Stomach (tissue), 9 donors: ENCODE results near the gene ZNF512. TPM values are rescaled to one million over a fixed set of nuclear protein-coding genes. Genes with fewer than 3 reads are reported as not detected.
"Not testable (repeated sequence)": the region's sequence is repeated elsewhere in the genome, so short reads cannot be mapped to it uniquely, and the experiment has no call there.

Source experiments
- DNase-seq, 2 donors: peaks; one replicate each; pipeline versions ENCODE4 v3.0.0 to v3.0.0-alpha.2; 2013 to 2019
- H3K27ac ChIP-seq, 5 donors: fragments of 200-600 bp in 4 of 5; sonication (generic) in 4 of 5; one replicate each; pipeline ENCODE4 v1.5.1; 2013 to 2019; ENCODE audit warnings: mild to moderate bottlenecking in 1 of 5, moderate library complexity in 1 of 5
- H3K27me3 ChIP-seq, 3 donors: fragments of 200-600 bp; sonication (generic); one replicate each; pipeline ENCODE4 v1.5.1; 2017 to 2019; ENCODE audit warnings: mixed run types in 1 of 3
- H3K36me3 ChIP-seq, 4 donors: fragments of 200-600 bp; sonication (generic); 1 replicate in 3 of 4; 2 replicates in 1 of 4; pipeline ENCODE4 v1.5.1; 2016 to 2019
- H3K4me1 ChIP-seq, 4 donors: fragments of 200-600 bp; sonication (generic); one replicate each; pipeline ENCODE4 v1.5.1; 2016 to 2019
- H3K4me3 ChIP-seq, 4 donors: fragments of 200-600 bp; sonication (generic) in 3 of 4; one replicate each; pipeline ENCODE4 v1.5.1; 2016 to 2019; ENCODE audit warnings: mild to moderate bottlenecking in 1 of 4
- H3K9me3 ChIP-seq, 4 donors: fragments of 200-600 bp; sonication (generic); one replicate each; pipeline ENCODE4 v1.5.1; 2016 to 2019
- EP300 ChIP-seq: sonication (generic); formaldehyde crosslinking; IDR thresholded peaks from one replicate; pipeline ENCODE4 v1.6.1; 2017; ENCODE audit warnings: antibody characterized with exemption
- POLR2A ChIP-seq, 4 donors: fragments of 450-650 bp; IDR thresholded peaks; one replicate each; pipeline ENCODE4 v1.6.1; 2016; ENCODE audit warnings: antibody characterized with exemption in 4 of 4, control low read depth in 2 of 4, mild to moderate bottlenecking in 1 of 4, moderate library complexity in 1 of 4
- POLR2AphosphoS5 ChIP-seq, 3 donors: sonication (generic); formaldehyde crosslinking; IDR thresholded peaks; one replicate each; pipeline ENCODE4 v1.6.1; 2016; ENCODE audit warnings: antibody characterized with exemption in 3 of 3
- WGBS, 5 donors: extraction: QIAGEN DNeasy Blood & Tissue Kit in 3 of 5; methylation state at CpG; one replicate each; pipeline versions ENCODE4 v1.1.5 to v1.1.7; 2013 to 2018; 5-methylcytosine and 5-hydroxymethylcytosine counted together
- intact Hi-C: fragments of 100-400 bp; cut with DNase I; formaldehyde crosslinking; loops from one replicate; pipeline ENCODE4 v1.15.1; 2023; ENCODE audit warnings: low total_unique reads
- polyA plus RNA-seq, 3 donors: library from polyadenylated mRNA; stranded (reverse); fragments of 200-250 nt; gene quantifications; one replicate each; pipeline ENCODE4 v1.2.3, GENCODE V29; 2013
- total RNA-seq, 5 donors: library from RNA; depleted of rRNA; stranded (reverse); fragments of >200 nt; gene quantifications; one replicate each; pipeline versions ENCODE4 v1.1.0 to v1.2.3, GENCODE V29; 2014 to 2016
- TF ChIP-seq, protein P1 (sequence below), 7 experiments: fragments of 450-650 bp in 4 of 7; fragments of 200-600 bp in 3 of 7; sonication (generic) in 3 of 7; IDR thresholded peaks; one replicate each; pipeline ENCODE4 v1.5.1; 2016 to 2019; ENCODE audit warnings: antibody characterized with exemption in 7 of 7, control low read depth in 2 of 7, mild to moderate bottlenecking in 1 of 7
- donor health status: healthy with polysubstance abuse.
- donor health status: Bipolar disorder and iron deficiency.
- donor health status: healthy.

Gene ZNF512
- total and polyA plus RNA-seq, 8 donors, result 6.4 to 35.8 (median 10.8) TPM

DNA sequence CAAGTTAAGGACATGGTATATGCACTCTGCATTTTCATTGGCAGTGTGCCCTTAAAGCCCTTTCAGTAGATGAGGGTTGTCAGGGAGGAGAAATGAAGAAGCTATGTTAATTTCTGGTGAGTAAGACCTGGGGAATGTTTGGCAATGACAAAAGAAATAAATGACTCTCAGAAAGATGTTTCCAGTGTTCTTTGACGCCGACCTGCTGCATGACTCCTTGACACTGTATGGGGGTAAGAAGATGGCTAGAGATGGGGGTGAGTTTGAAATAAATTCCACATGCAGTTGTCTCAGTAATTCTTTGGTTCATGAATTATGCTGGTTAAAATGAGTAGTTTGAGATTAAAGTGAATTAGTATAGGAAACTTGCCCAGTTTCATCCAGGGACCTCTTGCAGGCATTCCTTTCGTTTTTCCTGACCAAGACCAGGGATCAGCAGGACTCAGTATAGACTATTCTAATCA, 40.1 kb downstream of the ZNF512 start:
- TF ChIP-seq EP300 (no peak), POLR2A (IDR thresholded peaks at IDR 0.05) (no peak), POLR2AphosphoS5 (IDR thresholded peaks at IDR 0.05) (no peak)
- TF ChIP-seq, protein P1, sequence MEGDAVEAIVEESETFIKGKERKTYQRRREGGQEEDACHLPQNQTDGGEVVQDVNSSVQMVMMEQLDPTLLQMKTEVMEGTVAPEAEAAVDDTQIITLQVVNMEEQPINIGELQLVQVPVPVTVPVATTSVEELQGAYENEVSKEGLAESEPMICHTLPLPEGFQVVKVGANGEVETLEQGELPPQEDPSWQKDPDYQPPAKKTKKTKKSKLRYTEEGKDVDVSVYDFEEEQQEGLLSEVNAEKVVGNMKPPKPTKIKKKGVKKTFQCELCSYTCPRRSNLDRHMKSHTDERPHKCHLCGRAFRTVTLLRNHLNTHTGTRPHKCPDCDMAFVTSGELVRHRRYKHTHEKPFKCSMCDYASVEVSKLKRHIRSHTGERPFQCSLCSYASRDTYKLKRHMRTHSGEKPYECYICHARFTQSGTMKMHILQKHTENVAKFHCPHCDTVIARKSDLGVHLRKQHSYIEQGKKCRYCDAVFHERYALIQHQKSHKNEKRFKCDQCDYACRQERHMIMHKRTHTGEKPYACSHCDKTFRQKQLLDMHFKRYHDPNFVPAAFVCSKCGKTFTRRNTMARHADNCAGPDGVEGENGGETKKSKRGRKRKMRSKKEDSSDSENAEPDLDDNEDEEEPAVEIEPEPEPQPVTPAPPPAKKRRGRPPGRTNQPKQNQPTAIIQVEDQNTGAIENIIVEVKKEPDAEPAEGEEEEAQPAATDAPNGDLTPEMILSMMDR (IDR thresholded peaks at IDR 0.05), result no peak
- 77 to 92% (median 85%) methylated on average over 3 of the region's 3 CpGs for WGBS, 5 donors
- H3K4me3 ChIP-seq, result no peak overlapping the region
- no peaks in the 10 kb centered on the region for H3K27me3 ChIP-seq
- H3K4me1 ChIP-seq, result peaks cover 4 to 13% (median 6%) of the 10 kb centered on the region in 4 donors
- no peaks in the 10 kb centered on the region for H3K9me3 ChIP-seq
- no peak overlapping the region for H3K27ac ChIP-seq
- H3K36me3 ChIP-seq, result peaks cover 31 to 70% (median 69%) of the 10 kb centered on the region in 4 donors
- peak in 1 of 2 donors; percentile 9 for DNase-seq
- intact Hi-C loops, result no loop called here

DNA sequence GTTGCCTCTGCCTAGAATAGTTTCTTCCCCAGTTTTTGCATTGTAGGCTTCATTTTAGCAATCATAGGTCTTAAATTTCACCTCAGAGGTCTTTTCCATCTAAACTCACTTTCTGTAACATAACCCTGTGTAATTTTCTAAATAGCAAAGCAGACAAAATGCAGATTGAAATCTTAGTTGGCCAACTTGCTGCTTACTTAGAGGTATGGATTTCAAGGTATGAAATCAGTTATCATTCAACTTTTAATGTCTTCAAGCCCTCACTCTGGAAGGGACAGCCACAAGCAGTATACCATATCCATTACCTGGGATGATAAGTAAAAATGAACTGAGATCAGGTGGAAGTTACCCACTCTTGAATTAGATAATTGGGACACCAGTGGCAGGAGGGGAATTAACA, 42.1 kb downstream of the ZNF512 start:
- TF ChIP-seq POLR2A (IDR thresholded peaks at IDR 0.05) (no peak), EP300 (no peak), POLR2AphosphoS5 (IDR thresholded peaks at IDR 0.05) (no peak)
- TF ChIP-seq, protein P1 (IDR thresholded peaks at IDR 0.05), result no peak
- Histone ChIP-seq H3K4me1 (peaks cover 13 to 27% (median 19%) of the 10 kb centered on the region in 4 donors), H3K27me3 (no peaks in the 10 kb centered on the region), H3K4me3 (no peak overlapping the region), H3K27ac (no peak overlapping the region), H3K9me3 (no peaks in the 10 kb centered on the region), H3K36me3 (peaks cover 18 to 50% (median 49%) of the 10 kb centered on the region in 4 donors)
- DNase-seq, result no peak
- intact Hi-C loops, result no loop called here

DNA sequence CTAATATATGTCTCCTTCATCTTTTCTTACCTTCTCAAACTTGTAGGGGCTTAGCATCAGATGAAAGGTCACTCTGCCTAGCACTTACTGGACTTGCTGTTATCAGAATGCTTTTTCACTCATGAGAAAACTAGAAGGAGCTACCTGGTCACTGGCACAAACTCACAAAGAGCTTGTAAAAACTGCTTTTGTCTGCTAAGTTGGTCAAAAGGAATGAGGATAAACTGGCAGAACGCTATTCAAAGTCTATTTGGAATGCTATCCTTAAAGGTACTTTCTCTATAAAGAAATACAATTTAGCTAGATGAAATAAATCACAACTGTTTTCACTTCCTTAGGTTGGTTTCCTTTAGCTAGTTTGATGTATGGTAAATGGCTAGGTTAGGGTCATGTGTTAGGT, 43.5 kb downstream of the ZNF512 start:
- WGBS, 5 donors, result 79 to 88% (median 83%) methylated on average over 1 of the region's 1 CpG
- intact Hi-C loops, DNase-seq, H3K4me3 ChIP-seq, H3K27me3 ChIP-seq, H3K9me3 ChIP-seq: not testable (repeated sequence)
- Histone ChIP-seq H3K4me1 (peaks cover 15 to 40% (median 30%) of the 10 kb centered on the region in 4 donors), H3K36me3 (peaks cover 12 to 47% (median 46%) of the 10 kb centered on the region in 4 donors), H3K27ac (peak overlapping the region in 1 of 5 donors; percentile 50)

- H3K9me3 ChIP-seq, DNase-seq, H3K4me3 ChIP-seq, H3K27me3 ChIP-seq, intact Hi-C loops: not testable (repeated sequence)
- Histone ChIP-seq H3K36me3 (peaks cover 13 to 47% (median 46%) of the 10 kb centered on the region in 4 donors), H3K4me1 (peaks cover 15 to 44% (median 31%) of the 10 kb centered on the region in 4 donors), H3K27ac (peak overlapping the region in 2 of 5 donors; percentile 4 to 50)
- 61 to 87% (median 62%) methylated on average over 3 of the region's 3 CpGs for WGBS, 5 donors
These were observed 44.1 kb downstream of the ZNF512 start for GRCh38 chr2:27626921-27627320.

DNA sequence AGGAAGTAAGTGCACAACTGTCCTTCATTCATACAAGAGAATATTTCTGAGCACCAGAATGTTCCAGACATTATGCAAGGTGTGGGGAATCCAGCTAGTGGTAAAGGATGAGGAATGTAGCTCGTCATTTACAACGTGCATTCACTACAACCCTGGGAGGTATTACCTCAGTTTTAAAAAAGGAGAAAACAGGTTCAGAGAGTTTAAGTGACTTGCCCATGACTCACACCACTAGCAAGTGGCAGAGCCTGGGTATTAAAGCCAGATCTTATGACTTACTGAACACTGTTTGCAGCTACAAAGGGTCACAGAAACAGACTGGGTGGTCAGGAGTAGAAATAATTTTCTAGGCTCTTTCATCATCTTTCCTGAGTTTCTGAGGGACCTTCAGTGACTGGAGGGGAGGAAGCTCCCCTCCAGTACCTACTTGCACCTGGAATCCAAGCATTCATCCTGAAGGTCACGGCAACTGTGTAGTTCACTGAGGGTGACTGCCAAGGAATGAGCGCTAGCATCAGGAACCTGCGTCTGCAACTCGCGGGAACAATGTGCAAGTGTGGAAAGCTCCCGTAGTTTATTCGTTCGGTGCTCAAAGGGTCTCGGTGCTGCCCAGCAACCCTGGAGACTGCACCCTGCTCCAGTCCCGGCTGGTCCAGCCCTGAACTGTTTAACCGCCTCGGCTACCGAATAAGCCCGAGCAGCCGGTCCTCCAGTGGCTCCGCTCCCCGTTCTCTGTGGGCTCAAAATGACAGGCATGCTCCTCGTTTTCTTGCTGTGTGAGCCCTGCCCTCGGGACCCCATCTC, 45.3 kb downstream of the ZNF512 start:
- DNase-seq, result peak in 1 of 2 donors; percentile 50
- Histone ChIP-seq H3K9me3 (no peaks in the 10 kb centered on the region), H3K27me3 (no peaks in the 10 kb centered on the region), H3K27ac (peak overlapping the region; percentile 44 to 84 (median 78)), H3K4me3 (peak overlapping the region; percentile 71 to 98 (median 84)), H3K36me3 (peaks cover 13 to 47% (median 46%) of the 10 kb centered on the region in 4 donors), H3K4me1 (peaks cover 15 to 44% (median 31%) of the 10 kb centered on the region in 4 donors)
- WGBS, 5 donors, result 2 to 4% (median 4%) methylated on average over 19 to 21 of the region's 21 CpGs
- TF ChIP-seq, protein P1 (IDR thresholded peaks at IDR 0.05), result no peak
- TF ChIP-seq POLR2AphosphoS5 (IDR thresholded peaks at IDR 0.05) (no peak), POLR2A (IDR thresholded peaks at IDR 0.05) (no peak), EP300 (no peak)
- intact Hi-C loops, result no loop called here
